OCI-LY1 (cell line): ENCODE results near the gene BAIAP2L1.

Experiments used
- EZH2 ChIP-seq: fragments of 200-600 bp; sonication (generic), shearing (Covaris generic); IDR thresholded peaks from 2 replicates; pipeline ENCODE4 v1.8.0; 2017; ENCODE audit warnings: borderline replicate concordance, mixed run types, mild to moderate bottlenecking, antibody characterized with exemption, low read length, moderate library complexity, mixed read lengths
- TF ChIP-seq, protein P1 (sequence below): fragments of 200-600 bp; sonication (generic), shearing (Covaris generic); IDR thresholded peaks from 2 replicates; pipeline ENCODE4 v1.5.1; 2017; ENCODE audit warnings: mild to moderate bottlenecking, antibody characterized with exemption, low read length, moderate library complexity, mixed read lengths

DNA sequence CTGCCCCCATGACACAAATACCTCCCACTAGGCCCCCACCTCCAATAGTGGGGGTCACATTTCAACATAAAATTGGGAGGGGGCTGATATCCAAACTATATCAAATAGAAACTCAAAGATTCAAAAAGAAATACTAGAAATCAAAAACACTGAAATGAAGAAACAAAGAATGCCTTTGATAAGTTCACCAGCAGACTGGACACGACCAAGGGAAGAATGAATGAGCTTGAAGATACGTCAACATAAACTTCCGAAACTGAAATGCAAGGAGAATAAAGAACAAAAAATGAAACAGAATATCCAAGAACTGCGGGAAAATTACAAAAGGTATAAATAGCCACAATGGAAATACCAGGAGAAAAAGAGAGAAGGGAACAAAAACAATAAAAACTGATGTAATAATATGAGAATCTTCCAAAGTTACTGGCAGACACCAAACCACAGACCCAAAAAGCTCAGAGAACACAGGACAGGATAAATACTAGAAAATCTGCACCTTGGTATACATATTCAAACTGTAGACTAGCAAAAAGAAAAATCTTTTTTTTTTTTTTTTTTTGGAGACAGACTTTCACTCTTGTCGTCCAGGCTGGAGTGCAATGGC, 69.9 kb downstream of the BAIAP2L1 start:
- TF ChIP-seq, protein P1, sequence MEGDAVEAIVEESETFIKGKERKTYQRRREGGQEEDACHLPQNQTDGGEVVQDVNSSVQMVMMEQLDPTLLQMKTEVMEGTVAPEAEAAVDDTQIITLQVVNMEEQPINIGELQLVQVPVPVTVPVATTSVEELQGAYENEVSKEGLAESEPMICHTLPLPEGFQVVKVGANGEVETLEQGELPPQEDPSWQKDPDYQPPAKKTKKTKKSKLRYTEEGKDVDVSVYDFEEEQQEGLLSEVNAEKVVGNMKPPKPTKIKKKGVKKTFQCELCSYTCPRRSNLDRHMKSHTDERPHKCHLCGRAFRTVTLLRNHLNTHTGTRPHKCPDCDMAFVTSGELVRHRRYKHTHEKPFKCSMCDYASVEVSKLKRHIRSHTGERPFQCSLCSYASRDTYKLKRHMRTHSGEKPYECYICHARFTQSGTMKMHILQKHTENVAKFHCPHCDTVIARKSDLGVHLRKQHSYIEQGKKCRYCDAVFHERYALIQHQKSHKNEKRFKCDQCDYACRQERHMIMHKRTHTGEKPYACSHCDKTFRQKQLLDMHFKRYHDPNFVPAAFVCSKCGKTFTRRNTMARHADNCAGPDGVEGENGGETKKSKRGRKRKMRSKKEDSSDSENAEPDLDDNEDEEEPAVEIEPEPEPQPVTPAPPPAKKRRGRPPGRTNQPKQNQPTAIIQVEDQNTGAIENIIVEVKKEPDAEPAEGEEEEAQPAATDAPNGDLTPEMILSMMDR, result no peak
- no peak for TF ChIP-seq EZH2
